Thoracic aorta (tissue), 2 donors: ENCODE results near the gene DLGAP1. TPM values are rescaled to one million over a fixed set of nuclear protein-coding genes. Genes with fewer than 3 reads are reported as not detected.

Source experiments
- ATAC-seq: fragments of 150-250 bp; one replicate; pipeline ENCODE4 v1.8.0; 2017; ENCODE audit warnings: low read depth; ENCODE audit not compliant: insufficient number of reproducible peaks, low FRiP score
- DNase-seq: peaks from one replicate; pipeline ENCODE4 v3.0.0-alpha.2; 2020; ENCODE audit warnings: low spot score
- H3K27ac ChIP-seq, 2 donors: fragments of 200-600 bp; sonication (generic); 1 replicate in 1 of 2; 2 replicates in 1 of 2; pipeline ENCODE4 v1.5.1; 2016; ENCODE audit warnings: mild to moderate bottlenecking in 2 of 2, moderate library complexity in 2 of 2
- H3K27me3 ChIP-seq: fragments of 200-600 bp; sonication (generic); replicated peaks from 2 replicates; pipeline ENCODE4 v1.6.0; 2016; ENCODE audit warnings: mild to moderate bottlenecking; ENCODE audit not compliant: insufficient read depth
- H3K36me3 ChIP-seq: fragments of 200-600 bp; sonication (generic); one replicate; pipeline ENCODE4 v1.5.1; 2016
- H3K4me1 ChIP-seq, 2 donors: fragments of 200-600 bp; sonication (generic); 1 replicate in 1 of 2; 2 replicates in 1 of 2; pipeline versions ENCODE4 v1.5.1 to v1.6.0; 2016; ENCODE audit warnings: low read depth in 2 of 2, mild to moderate bottlenecking in 1 of 2; ENCODE audit not compliant: control insufficient read depth in 1 of 2
- H3K4me3 ChIP-seq: fragments of 200-600 bp; sonication (generic); 2 replicates; pipeline ENCODE4 v1.5.1; 2016; ENCODE audit warnings: mild to moderate bottlenecking
- H3K9me3 ChIP-seq: fragments of 200-600 bp; sonication (generic); 2 replicates; pipeline ENCODE4 v1.5.1; 2016
- total RNA-seq, 2 donors: library from RNA; depleted of rRNA; stranded (reverse); fragments of >200 nt; gene quantifications; one replicate each; pipeline versions ENCODE4 v1.1.0 to v1.2.3, GENCODE V29; 2016
- TF ChIP-seq, protein P1 (sequence below): fragments of 200-600 bp; sonication (generic); IDR thresholded peaks from one replicate; pipeline ENCODE4 v1.5.1; 2019; ENCODE audit warnings: antibody characterized with exemption

The DLGAP1 gene
- total RNA-seq, 2 donors from 2014 or later = 7.3 to 19.0 TPM

DNA sequence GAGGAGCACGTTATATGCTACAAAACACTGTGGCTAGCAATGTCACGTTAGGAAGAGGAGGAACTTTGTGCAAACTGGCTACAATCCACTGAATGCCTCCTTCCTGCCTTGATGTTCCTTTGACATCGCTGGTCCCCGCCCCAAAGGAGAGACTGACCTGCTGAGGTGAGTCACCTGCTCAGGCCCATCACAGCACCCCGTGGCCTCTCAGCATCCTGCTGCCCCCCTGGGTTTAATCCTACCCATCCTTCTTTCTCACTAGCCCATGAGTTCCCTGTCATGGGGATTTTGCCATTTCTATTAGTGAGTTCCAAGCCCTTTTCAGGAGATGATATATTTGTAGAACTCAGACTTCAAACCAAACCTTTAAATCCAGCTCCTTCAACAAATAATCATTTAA is 16.2 kb downstream of the DLGAP1 start:
- DNase-seq = no peak
- Histone ChIP-seq H3K36me3 (no peaks in the 10 kb centered on the region), H3K9me3 (no peaks in the 10 kb centered on the region), H3K4me1 (peaks cover 0 to 5% of the 10 kb centered on the region in 2 donors), H3K27me3 (no peaks in the 10 kb centered on the region), H3K4me3 (no peak overlapping the region), H3K27ac (no peak overlapping the region)
- TF ChIP-seq, protein P1, sequence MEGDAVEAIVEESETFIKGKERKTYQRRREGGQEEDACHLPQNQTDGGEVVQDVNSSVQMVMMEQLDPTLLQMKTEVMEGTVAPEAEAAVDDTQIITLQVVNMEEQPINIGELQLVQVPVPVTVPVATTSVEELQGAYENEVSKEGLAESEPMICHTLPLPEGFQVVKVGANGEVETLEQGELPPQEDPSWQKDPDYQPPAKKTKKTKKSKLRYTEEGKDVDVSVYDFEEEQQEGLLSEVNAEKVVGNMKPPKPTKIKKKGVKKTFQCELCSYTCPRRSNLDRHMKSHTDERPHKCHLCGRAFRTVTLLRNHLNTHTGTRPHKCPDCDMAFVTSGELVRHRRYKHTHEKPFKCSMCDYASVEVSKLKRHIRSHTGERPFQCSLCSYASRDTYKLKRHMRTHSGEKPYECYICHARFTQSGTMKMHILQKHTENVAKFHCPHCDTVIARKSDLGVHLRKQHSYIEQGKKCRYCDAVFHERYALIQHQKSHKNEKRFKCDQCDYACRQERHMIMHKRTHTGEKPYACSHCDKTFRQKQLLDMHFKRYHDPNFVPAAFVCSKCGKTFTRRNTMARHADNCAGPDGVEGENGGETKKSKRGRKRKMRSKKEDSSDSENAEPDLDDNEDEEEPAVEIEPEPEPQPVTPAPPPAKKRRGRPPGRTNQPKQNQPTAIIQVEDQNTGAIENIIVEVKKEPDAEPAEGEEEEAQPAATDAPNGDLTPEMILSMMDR = no peak
- ATAC-seq = no peak

DNA sequence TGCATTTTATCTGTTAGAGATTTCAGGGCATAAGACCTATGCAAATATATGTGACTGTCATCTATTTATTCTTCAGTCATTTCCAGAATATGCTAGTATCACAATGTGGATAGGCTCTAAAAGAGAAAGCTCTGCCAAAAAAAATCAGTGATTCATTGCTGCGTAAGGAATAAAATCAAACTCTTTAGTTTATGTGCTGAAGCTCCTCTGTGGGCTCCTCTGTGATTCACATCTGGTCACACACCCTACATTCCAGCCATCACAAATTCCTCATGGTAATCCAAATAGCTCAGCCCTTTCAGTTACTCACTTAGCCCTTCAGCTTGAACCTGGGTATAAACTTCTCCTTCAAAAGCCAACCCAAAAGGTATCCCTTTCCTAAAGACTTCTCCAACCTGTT is 21.4 kb downstream of the DLGAP1 start:
- peaks cover 0 to 5% of the 10 kb centered on the region in 2 donors for H3K4me1 ChIP-seq

DNA sequence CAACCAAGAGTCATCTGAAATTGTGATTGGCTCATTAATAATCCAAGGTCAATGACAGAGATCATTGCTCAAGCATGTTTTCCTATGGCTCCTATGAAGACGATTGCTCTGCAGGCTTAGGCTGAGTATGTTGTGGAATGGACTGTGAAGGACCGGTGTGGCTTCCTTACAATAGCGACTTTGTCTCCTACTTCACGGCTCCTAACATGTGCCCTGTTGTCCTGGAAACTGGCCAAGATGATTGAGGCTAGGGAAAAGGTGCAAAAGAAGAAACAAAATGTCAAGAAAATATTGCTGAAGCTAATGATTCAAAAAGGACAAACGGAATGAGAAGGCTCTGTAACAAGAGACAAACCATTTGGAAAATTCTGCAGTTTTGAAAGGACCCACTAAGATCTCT is 24.3 kb downstream of the DLGAP1 start:
- ATAC-seq (no peak), DNase-seq (no peak)
- Histone ChIP-seq H3K9me3 (no peaks in the 10 kb centered on the region), H3K27me3 (no peaks in the 10 kb centered on the region), H3K4me1 (peaks cover 0 to 5% of the 10 kb centered on the region in 2 donors), H3K36me3 (no peaks in the 10 kb centered on the region), H3K4me3 (no peak overlapping the region), H3K27ac (no peak overlapping the region)
- TF ChIP-seq, protein P1 = no peak

More for the DNA sequence above, 21.4 kb downstream of the DLGAP1 start:
- Histone ChIP-seq H3K36me3 (no peaks in the 10 kb centered on the region), H3K27me3 (no peaks in the 10 kb centered on the region), H3K9me3 (no peaks in the 10 kb centered on the region), H3K27ac (no peak overlapping the region), H3K4me3 (no peak overlapping the region)
- TF ChIP-seq, protein P1 = no peak
- ATAC-seq (no peak), DNase-seq (no peak)

DNA sequence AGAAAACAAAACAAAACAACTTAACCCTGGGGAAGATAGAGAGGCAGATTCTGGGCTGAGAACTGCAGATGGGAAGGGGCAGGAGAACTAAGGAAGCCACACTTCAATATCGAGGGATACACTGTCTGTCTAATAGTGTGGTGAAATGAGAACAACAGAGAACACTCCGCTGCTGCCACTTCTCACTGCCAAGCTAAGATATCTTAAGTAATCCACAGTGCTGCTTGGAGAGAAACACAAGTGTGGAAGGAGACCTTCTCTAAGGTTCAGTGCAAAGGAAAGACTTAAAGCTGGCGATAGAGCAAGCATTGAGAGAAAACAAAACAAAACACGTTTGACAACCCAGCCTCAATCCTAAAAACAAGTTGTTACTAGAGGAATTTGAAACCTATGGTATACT is 37.4 kb downstream of the DLGAP1 start:
- no peak for DNase-seq
- TF ChIP-seq, protein P1 = no peak
- no peak overlapping the region for H3K4me3 ChIP-seq
- H3K27me3 ChIP-seq = no peaks in the 10 kb centered on the region
- no peaks in the 10 kb centered on the region for H3K4me1 ChIP-seq
- H3K27ac ChIP-seq = no peak overlapping the region
- no peaks in the 10 kb centered on the region for H3K36me3 ChIP-seq
- ATAC-seq = no peak
- no peaks in the 10 kb centered on the region for H3K9me3 ChIP-seq

DNA sequence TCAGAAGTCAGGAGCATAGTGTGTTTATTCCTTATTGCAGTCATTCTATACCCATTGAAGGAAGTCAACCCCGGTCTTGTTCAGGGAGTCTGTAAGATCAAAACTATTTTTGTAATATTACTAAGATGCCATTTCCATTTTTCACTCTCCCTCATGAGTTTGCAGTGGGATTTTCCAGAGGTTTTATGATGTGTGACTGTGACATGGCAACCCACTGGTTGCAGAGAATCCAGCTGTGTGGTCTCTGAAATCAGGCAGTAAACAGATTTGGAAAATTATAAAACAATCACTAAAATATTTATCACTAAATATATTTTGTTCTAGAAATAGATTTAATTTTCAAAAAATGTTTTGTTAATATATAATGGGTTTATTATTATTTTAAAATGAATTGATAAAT is 38.1 kb downstream of the DLGAP1 start:
- DNase-seq = no peak
- no peak for ATAC-seq

More for the DNA sequence above, 38.1 kb downstream of the DLGAP1 start:
- TF ChIP-seq, protein P1 = no peak
- Histone ChIP-seq H3K27ac (no peak overlapping the region), H3K4me3 (no peak overlapping the region), H3K4me1 (no peaks in the 10 kb centered on the region), H3K27me3 (no peaks in the 10 kb centered on the region), H3K36me3 (no peaks in the 10 kb centered on the region), H3K9me3 (no peaks in the 10 kb centered on the region)
